Ovary (tissue), 9 donors: ENCODE results near the gene MUC5AC. TPM values are rescaled to one million over a fixed set of nuclear protein-coding genes. Genes with fewer than 3 reads are reported as not detected.

Experiments used
- DNase-seq, 5 donors: peaks; one replicate each; pipeline ENCODE4 v3.0.0-alpha.2; 2019 to 2020
- H3K27ac ChIP-seq, 2 donors: fragments of 200-600 bp; one replicate each; pipeline versions ENCODE4 v1.5.1 to v1.8.0; 2019 to 2022
- H3K27me3 ChIP-seq: fragments of 200-600 bp; one replicate; pipeline ENCODE4 v1.8.0; 2022
- H3K36me3 ChIP-seq: fragments of 200-600 bp; sonication (generic); one replicate; pipeline ENCODE4 v1.5.1; 2019
- H3K4me1 ChIP-seq: one replicate; pipeline ENCODE4 v1.8.1; 2013; ENCODE audit warnings: mild to moderate bottlenecking, moderate library complexity; ENCODE audit not compliant: insufficient read depth
- H3K4me3 ChIP-seq: fragments of 200-600 bp; sonication (generic); one replicate; pipeline ENCODE4 v1.5.1; 2017
- H3K9me3 ChIP-seq, 2 donors: fragments of 200-600 bp in 1 of 2; sonication (generic) in 1 of 2; one replicate each; pipeline versions ENCODE4 v1.5.1 to v1.8.1; 2013 to 2019; ENCODE audit warnings: mild to moderate bottlenecking in 1 of 2, moderate library complexity in 1 of 2
- CTCF ChIP-seq, 3 donors: fragments of 450-650 bp in 2 of 3; fragments of 200-600 bp in 1 of 3; IDR thresholded peaks; one replicate each; pipeline versions ENCODE4 v1.5.1 to v1.8.0; 2016 to 2022; ENCODE audit warnings: antibody characterized with exemption in 3 of 3, mild to moderate bottlenecking in 1 of 3
- EP300 ChIP-seq: sonication (generic); formaldehyde crosslinking; IDR thresholded peaks from one replicate; pipeline ENCODE4 v1.6.1; 2017; ENCODE audit warnings: antibody characterized with exemption
- POLR2A ChIP-seq: fragments of 450-650 bp; IDR thresholded peaks from one replicate; pipeline ENCODE4 v1.6.1; 2017; ENCODE audit warnings: antibody characterized with exemption, mild to moderate bottlenecking, moderate library complexity
- WGBS, 3 donors: extraction: QIAGEN DNeasy Blood & Tissue Kit in 1 of 3; methylation state at CpG; one replicate each; pipeline versions ENCODE4 v1.1.5 to v1.1.7; 2013 to 2017; 5-methylcytosine and 5-hydroxymethylcytosine counted together
- intact Hi-C, 4 donors: fragments of 100-400 bp; cut with DNase I; formaldehyde crosslinking; loops; one replicate each; pipeline versions ENCODE4 v1.11.0 to v1.15.1; 2022 to 2023
- polyA plus RNA-seq, 2 donors: library from polyadenylated mRNA; stranded (reverse); fragments of 200-250 nt in 1 of 2; fragments of 350-450 nt in 1 of 2; fragmentation: Illumina TruSeq in 1 of 2; extraction: RNeasy Lipid Tissue Mini Kit (QIAGEN cat#74804) in 1 of 2; gene quantifications; one replicate each; pipeline ENCODE4 v1.2.3, GENCODE V29; 2013 to 2014
- total RNA-seq, 7 donors: library from RNA; depleted of rRNA in 2 of 7; stranded (reverse); fragments of >200 nt in 2 of 7; fragmentation: NEBNext Ultra II Directional in 3 of 7; extraction: Animal tissue kit (Norgen Biotek cat#: 25700) in 3 of 7; gene quantifications; one replicate each; pipeline versions ENCODE4 v1.1.0 to v1.2.4, GENCODE V29; 2016 to 2023
- donor health status: DM: no; HTN: no; CAD: no; lungs with moderate emphysema.
- donor health status: DM: no; HTN: no; CAD: no.
- donor health status: Bipolar disorder and iron deficiency.
- donor health status: DM: yes; HTN: yes; CAD: no.
- donor health status: DM: no; HTN: no; CAD: no.
- donor health status: DM: yes; HTN: yes; CAD: no.

The MUC5AC gene
- total and polyA plus RNA-seq, 9 donors: 0.03 TPM; not detected in 8

GRCh38 chr11:1224491-1225385 is 67.0 kb downstream of the MUC5AC start:
- intact Hi-C loops: no loop called here
- peaks cover 3% of the 10 kb centered on the region for H3K27me3 ChIP-seq
- TF ChIP-seq CTCF (IDR thresholded peaks at IDR 0.05) (no peak), POLR2A (no peak), EP300 (no peak)
- no peaks in the 10 kb centered on the region for H3K4me1 ChIP-seq
- H3K9me3 ChIP-seq: no peaks in the 10 kb centered on the region
- 50 to 68% (median 61%) methylated on average over 26 to 27 of the region's 27 CpGs for WGBS, 3 donors
- H3K27ac ChIP-seq: no peak overlapping the region
- H3K36me3 ChIP-seq: no peaks in the 10 kb centered on the region
- H3K4me3 ChIP-seq: no peak overlapping the region
- DNase-seq: peak in 2 of 5 donors; percentile 15 to 30

GRCh38 chr11:1225386-1226225 is 67.9 kb downstream of the MUC5AC start:
- intact Hi-C loops: no loop called here
- Histone ChIP-seq H3K9me3 (no peaks in the 10 kb centered on the region), H3K36me3 (no peaks in the 10 kb centered on the region), H3K4me3 (no peak overlapping the region), H3K27ac (no peak overlapping the region), H3K4me1 (no peaks in the 10 kb centered on the region), H3K27me3 (peaks cover 3% of the 10 kb centered on the region)
- WGBS, 3 donors: 82 to 83% (median 82%) methylated on average over 29 of the region's 29 CpGs
- no peak for TF ChIP-seq POLR2A
- TF ChIP-seq EP300: no peak
- TF ChIP-seq CTCF (IDR thresholded peaks at IDR 0.05): no peak
- DNase-seq: peak in 2 of 5 donors; percentile 8 to 23

- 63 to 68% (median 65%) methylated on average over 41 of the region's 41 CpGs for WGBS, 3 donors
- Histone ChIP-seq H3K9me3 (no peaks in the 10 kb centered on the region), H3K27ac (no peak overlapping the region), H3K36me3 (no peaks in the 10 kb centered on the region), H3K4me1 (no peaks in the 10 kb centered on the region), H3K4me3 (no peak overlapping the region), H3K27me3 (peaks cover 3% of the 10 kb centered on the region)
- peak in 2 of 5 donors; percentile 16 to 29 for DNase-seq
- intact Hi-C loops: no loop called here
- TF ChIP-seq EP300 (no peak), POLR2A (no peak), CTCF (IDR thresholded peaks at IDR 0.05) (no peak)
Measured at GRCh38 chr11:1226226-1226985, 68.7 kb downstream of the MUC5AC start.

- peak in 1 of 5 donors; percentile 16 for DNase-seq
- Histone ChIP-seq H3K9me3 (no peaks in the 10 kb centered on the region), H3K4me1 (no peaks in the 10 kb centered on the region), H3K27ac (no peak overlapping the region), H3K27me3 (peaks cover 3% of the 10 kb centered on the region), H3K36me3 (no peaks in the 10 kb centered on the region), H3K4me3 (no peak overlapping the region)
- TF ChIP-seq CTCF (IDR thresholded peaks at IDR 0.05) (no peak), EP300 (no peak), POLR2A (no peak)
- intact Hi-C loops: no loop called here
- WGBS, 3 donors: 24 to 31% (median 31%) methylated on average over 16 to 23 of the region's 23 CpGs
Measured at GRCh38 chr11:1226986-1227550, 69.3 kb downstream of the MUC5AC start.
